ENCODE data around the gene ZNF577. TPM values are rescaled to one million over a fixed set of nuclear protein-coding genes. Genes with fewer than 3 reads are reported as not detected.

ZNF577 gene
- total RNA-seq, 2 donors from 2014 or later = 23.8 to 78.2 TPM

GRCh38 chr19:51891193-51891747 lies 3.5 kb upstream of the ZNF577 start:
- intact Hi-C loops (cut with DNase I) = no loop called here
- TF ChIP-seq POLR2AphosphoS5 (IDR thresholded peaks at IDR 0.05) (no peak), POLR2A (IDR thresholded peaks at IDR 0.05) (no peak)
- TF ChIP-seq, protein P1, sequence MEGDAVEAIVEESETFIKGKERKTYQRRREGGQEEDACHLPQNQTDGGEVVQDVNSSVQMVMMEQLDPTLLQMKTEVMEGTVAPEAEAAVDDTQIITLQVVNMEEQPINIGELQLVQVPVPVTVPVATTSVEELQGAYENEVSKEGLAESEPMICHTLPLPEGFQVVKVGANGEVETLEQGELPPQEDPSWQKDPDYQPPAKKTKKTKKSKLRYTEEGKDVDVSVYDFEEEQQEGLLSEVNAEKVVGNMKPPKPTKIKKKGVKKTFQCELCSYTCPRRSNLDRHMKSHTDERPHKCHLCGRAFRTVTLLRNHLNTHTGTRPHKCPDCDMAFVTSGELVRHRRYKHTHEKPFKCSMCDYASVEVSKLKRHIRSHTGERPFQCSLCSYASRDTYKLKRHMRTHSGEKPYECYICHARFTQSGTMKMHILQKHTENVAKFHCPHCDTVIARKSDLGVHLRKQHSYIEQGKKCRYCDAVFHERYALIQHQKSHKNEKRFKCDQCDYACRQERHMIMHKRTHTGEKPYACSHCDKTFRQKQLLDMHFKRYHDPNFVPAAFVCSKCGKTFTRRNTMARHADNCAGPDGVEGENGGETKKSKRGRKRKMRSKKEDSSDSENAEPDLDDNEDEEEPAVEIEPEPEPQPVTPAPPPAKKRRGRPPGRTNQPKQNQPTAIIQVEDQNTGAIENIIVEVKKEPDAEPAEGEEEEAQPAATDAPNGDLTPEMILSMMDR (IDR thresholded peaks at IDR 0.05) = no peak
- Histone ChIP-seq H3K27me3 (replicated peaks; ENCODE audit: insufficient read depth) (no peaks in the 10 kb centered on the region), H3K4me3 (no peak overlapping the region), H3K9me3 (peaks cover 9% of the 10 kb centered on the region), H3K36me3 (peaks cover 46 to 50% of the 10 kb centered on the region in 2 donors), H3K27ac (no peak overlapping the region), H3K4me1 (replicated peaks) (no peaks in the 10 kb centered on the region)
- no peak for DNase-seq (ENCODE audit: low spot score)
- 96% methylated on average over 10 of the region's 10 CpGs for WGBS

GRCh38 chr19:51889934-51890333 lies 2.2 kb upstream of the ZNF577 start:
- Histone ChIP-seq H3K27me3 (replicated peaks; ENCODE audit: insufficient read depth) (no peaks in the 10 kb centered on the region), H3K27ac (no peak overlapping the region), H3K4me3 (no peak overlapping the region), H3K4me1 (replicated peaks) (no peaks in the 10 kb centered on the region), H3K36me3 (peaks cover 33 to 38% of the 10 kb centered on the region in 2 donors), H3K9me3 (peaks cover 9% of the 10 kb centered on the region)
- DNase-seq (ENCODE audit: low spot score) = no peak
- TF ChIP-seq, protein P1 (IDR thresholded peaks at IDR 0.05) = no peak
- no peak for TF ChIP-seq POLR2AphosphoS5 (IDR thresholded peaks at IDR 0.05)
- no peak for TF ChIP-seq POLR2A (IDR thresholded peaks at IDR 0.05)
- intact Hi-C loops (cut with DNase I) = no loop called here

- intact Hi-C loops (cut with DNase I) = no loop called here
- H3K27ac ChIP-seq = no peak overlapping the region
- H3K36me3 ChIP-seq = peaks cover 0 to 5% of the 10 kb centered on the region in 2 donors
- no peak overlapping the region for H3K4me3 ChIP-seq
- WGBS = 97% methylated on average over 2 of the region's 2 CpGs
- no peaks in the 10 kb centered on the region for H3K27me3 ChIP-seq (replicated peaks; ENCODE audit: insufficient read depth)
- DNase-seq (ENCODE audit: low spot score) = no peak
- TF ChIP-seq POLR2AphosphoS5 (IDR thresholded peaks at IDR 0.05) (no peak), POLR2A (IDR thresholded peaks at IDR 0.05) (no peak)
- TF ChIP-seq, protein P1 (IDR thresholded peaks at IDR 0.05) = no peak
- H3K9me3 ChIP-seq = no peaks in the 10 kb centered on the region
- H3K4me1 ChIP-seq (replicated peaks) = no peaks in the 10 kb centered on the region
These were observed 3.0 kb downstream of the ZNF577 start for GRCh38 chr19:51884713-51885112.

DNA sequence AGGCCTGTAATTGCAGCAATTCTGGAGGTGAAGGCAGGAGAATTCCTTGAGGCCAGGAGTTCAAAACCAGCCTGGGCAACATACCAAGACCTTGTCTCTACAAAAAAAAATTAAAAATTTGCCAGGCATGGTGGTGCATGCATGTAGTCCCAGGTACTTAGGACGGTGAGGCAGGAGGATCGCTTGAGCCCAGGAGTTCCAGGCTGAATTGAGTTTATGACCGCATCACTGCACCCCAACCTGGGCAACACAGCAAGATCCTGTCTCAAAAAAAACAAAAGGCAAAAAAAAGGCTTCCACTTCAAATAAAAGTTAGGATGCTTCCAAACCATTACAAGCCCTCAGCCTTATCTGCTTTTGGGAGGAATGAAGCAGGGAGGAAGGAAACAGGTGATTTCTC lies 5.2 kb downstream of the ZNF577 start:
- no peak overlapping the region for H3K27ac ChIP-seq
- intact Hi-C loops (cut with DNase I) = no loop called here
- 96% methylated on average over 3 of the region's 3 CpGs for WGBS
- no peaks in the 10 kb centered on the region for H3K27me3 ChIP-seq (replicated peaks; ENCODE audit: insufficient read depth)
- TF ChIP-seq POLR2A (IDR thresholded peaks at IDR 0.05) (no peak), POLR2AphosphoS5 (IDR thresholded peaks at IDR 0.05) (no peak)
- TF ChIP-seq, protein P1 (IDR thresholded peaks at IDR 0.05) = no peak
- H3K4me1 ChIP-seq (replicated peaks) = no peaks in the 10 kb centered on the region
- peaks cover 8 to 12% of the 10 kb centered on the region in 2 donors for H3K36me3 ChIP-seq
- no peak for DNase-seq (ENCODE audit: low spot score)
- no peaks in the 10 kb centered on the region for H3K9me3 ChIP-seq
- H3K4me3 ChIP-seq = no peak overlapping the region

GRCh38 chr19:51873097-51873496 lies 14.7 kb downstream of the ZNF577 start:
- Histone ChIP-seq H3K4me1 (replicated peaks) (no peaks in the 10 kb centered on the region), H3K9me3 (no peaks in the 10 kb centered on the region), H3K27me3 (replicated peaks; ENCODE audit: insufficient read depth) (no peaks in the 10 kb centered on the region), H3K4me3 (no peak overlapping the region), H3K36me3 (peaks cover 0 to 26% of the 10 kb centered on the region in 2 donors), H3K27ac (no peak overlapping the region)
- DNase-seq (ENCODE audit: low spot score) = no peak
- intact Hi-C loops (cut with DNase I) = no loop called here
- TF ChIP-seq, protein P1 (IDR thresholded peaks at IDR 0.05) = no peak
- 95% methylated on average over 4 of the region's 4 CpGs for WGBS
